Umbilical cord (tissue), 2 donors: Measurements from ENCODE around the gene CAMK2B. TPM values are rescaled to one million over a fixed set of nuclear protein-coding genes. Genes with fewer than 3 reads are reported as not detected.
"Not testable (repeated sequence)": the region's sequence is repeated elsewhere in the genome, so short reads cannot be mapped to it uniquely, and the experiment has no call there.

Experiments
- DNase-seq: peaks from one replicate; pipeline ENCODE4 v3.0.0-alpha.2; 2015; ENCODE audit warnings: low spot score
- total RNA-seq: library from RNA; depleted of rRNA; stranded (reverse); fragments of >200 nt; gene quantifications from one replicate; pipeline ENCODE4 v1.2.3, GENCODE V29; 2014; ENCODE audit warnings: low replicate concordance; ENCODE audit not compliant: insufficient read depth

The CAMK2B gene
- total RNA-seq, 1 donor from 2014 or later: not detected

GRCh38 chr7:44217852-44218402 is 107.5 kb downstream of the CAMK2B start:
- DNase-seq: no peak

- DNase-seq: no peak
Measured at GRCh38 chr7:44217223-44217714, 108.1 kb downstream of the CAMK2B start.

- no peak for DNase-seq
Measured at GRCh38 chr7:44216521-44217222, 108.7 kb downstream of the CAMK2B start.

DNA sequence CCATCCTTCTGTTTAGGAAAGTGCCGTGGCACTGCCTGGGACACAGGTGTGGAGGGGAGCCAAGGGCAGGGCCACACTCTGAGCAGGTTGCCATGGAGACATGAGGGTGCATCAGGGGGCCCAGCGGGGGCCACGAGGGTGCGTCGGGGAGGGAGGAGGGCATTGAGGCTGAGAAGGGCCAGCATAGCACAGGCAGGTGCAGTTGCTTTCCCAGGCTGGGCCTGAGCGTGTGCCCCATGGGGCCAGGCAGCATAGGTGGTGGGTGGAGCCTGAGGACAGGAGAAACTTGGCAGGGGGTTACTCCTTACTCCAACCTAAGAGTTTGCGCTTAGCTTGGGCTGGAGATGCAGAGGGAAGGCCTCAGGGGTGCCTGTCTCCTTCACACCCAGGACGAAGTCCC is 109.4 kb downstream of the CAMK2B start:
- no peak for DNase-seq

GRCh38 chr7:44215531-44215930 is 109.9 kb downstream of the CAMK2B start:
- DNase-seq: no peak

- DNase-seq: no peak
Measured at GRCh38 chr7:44213877-44214388, 111.5 kb downstream of the CAMK2B start.

GRCh38 chr7:44213206-44213876 is 112.1 kb downstream of the CAMK2B start:
- DNase-seq: no peak

DNA sequence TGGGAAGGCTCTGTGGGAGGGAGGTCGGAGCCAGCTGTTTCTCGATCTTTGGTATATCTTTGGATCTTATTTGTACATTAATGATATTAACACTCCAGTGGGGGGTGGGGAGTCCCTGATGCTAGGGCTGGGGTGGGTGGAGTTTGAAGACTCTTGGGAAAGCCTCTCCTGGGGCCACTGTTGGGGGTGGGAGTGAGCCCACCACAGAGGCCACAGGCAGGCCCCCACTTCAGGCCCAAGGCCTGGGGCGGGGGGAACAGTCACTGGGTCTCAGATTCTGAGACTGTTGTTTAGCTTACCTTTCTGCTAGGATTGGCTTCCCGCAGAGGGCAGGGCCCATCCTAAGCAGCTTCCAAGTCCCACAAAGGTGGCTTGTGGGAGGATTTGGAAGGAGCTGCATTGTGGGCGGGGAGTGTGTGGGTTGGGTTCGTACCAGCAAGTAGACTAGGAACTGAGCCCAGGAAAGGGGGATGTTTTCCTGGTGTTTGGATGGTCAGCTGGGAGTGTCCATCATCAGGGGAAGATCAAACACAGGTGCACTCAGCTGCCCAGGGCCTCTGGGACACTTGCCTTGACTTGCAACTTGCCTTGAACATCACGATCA is 112.7 kb downstream of the CAMK2B start:
- DNase-seq: no peak

- no peak for DNase-seq
Measured at GRCh38 chr7:44212018-44212417, 113.4 kb downstream of the CAMK2B start.

- no peak for DNase-seq
Measured at GRCh38 chr7:44211126-44211675, 114.2 kb downstream of the CAMK2B start.

DNA sequence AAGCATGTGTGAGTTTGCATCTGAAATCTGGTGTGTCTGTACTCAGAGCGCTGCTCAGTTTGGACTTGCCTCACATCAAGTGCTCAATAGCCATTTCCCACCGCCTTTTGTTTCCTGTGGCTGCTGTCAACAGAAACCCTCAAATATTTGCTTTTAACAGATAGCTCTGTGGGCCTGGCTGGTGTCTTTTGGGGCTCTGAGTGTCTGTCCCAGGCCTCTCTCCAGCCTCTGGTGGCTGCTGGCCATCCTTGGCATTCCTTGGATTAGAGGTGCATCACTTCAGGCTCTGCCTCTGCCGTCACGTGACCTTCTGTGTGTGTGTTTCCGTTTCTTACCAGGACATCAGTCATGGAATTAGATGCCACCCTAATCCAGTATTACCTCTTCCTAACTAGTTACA is 115.3 kb downstream of the CAMK2B start:
- DNase-seq: no peak

GRCh38 chr7:44208085-44208484 is 117.3 kb downstream of the CAMK2B start:
- no peak for DNase-seq

DNA sequence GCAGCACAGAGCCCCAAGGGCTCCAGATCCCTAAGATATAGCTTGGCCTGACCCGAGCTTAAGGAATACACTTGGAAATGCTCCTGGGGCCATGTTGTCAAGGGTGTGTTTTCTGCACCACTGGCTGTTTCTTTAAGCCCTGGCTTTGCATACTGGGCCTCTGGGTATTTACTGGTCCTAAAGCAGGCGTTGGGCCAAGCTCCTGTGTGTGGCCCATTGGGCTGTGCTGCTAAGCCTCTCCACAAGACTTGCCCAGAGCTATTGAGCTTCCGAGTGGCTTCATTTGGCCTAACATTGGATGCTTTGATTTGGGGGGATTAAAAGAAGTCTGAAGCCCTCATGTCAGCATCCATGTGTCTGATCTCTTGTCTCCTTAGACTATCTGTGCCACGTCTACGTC is 119.4 kb downstream of the CAMK2B start:
- no peak for DNase-seq

DNA sequence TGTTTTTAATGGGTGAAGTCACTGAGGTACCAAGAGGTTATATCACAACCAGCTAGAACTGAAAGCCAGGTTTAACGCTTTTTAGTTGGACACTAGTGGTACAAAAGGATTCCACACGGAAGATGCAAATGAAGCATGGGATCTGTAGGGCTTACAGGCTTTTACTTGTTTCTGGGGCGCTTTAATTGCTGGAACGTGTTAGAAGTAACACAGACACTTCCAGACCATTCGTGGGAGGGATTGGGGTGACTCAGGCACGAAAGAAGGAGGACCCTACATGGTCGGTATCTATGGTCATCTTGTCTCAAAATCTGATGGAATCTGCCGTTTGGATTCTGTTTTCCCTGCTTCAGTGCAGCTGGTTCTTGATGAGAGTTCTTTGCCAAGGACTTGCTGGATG is 123.6 kb downstream of the CAMK2B start:
- DNase-seq: no peak

GRCh38 chr7:44200699-44201461 is 124.5 kb downstream of the CAMK2B start, which contains the start of gene YKT6:
YKT6 (plus strand) TSS chr7:44200978; CDS start chr7:44201136, 158 bp downstream.
- peak; percentile 98 for DNase-seq

- DNase-seq: not testable (repeated sequence)
Measured at GRCh38 chr7:44200163-44200562, 125.2 kb downstream of the CAMK2B start.

DNA sequence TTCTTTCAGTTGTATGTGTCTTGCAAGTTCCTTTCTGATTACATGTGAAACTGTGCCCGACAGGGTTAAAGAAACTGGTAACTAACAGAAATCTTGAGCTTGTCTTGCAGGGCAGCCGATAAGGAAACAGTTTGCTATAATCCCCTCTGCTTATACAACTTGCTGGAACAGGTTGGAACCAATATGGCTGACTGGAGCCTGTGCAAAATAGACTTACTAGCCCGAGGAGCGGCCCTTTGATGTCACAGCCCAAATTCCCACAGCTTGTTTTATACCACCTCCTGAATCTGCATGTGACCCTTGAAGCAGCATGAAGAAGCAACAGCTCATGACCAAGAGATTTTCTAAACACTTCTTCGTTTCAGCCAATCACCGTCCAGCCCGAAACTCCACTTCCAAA is 127.9 kb downstream of the CAMK2B start:
- DNase-seq: no peak

GRCh38 chr7:44196450-44196872 is 128.9 kb downstream of the CAMK2B start:
- DNase-seq: peak; percentile 78

DNA sequence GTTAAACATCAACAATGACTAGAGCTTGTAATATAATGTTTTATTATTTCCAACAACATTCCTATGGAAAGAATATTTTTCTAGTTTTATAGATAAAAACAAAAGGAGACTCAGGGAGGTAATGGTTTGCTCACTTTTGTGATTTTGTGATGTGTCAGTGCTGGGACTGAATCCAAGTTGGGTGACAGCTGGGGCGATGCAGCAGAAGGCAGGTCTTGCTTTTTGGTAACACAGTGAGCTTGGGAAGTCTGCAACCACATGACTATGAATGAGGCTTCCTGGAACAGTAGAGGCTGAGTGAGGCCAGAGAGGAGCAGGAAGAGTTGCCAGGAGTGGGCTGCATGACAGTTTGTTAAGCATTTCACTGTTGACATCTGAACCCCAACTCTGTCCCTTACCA is 129.5 kb downstream of the CAMK2B start:
- no peak for DNase-seq

- DNase-seq: no peak
Measured at GRCh38 chr7:44194562-44195145, 130.7 kb downstream of the CAMK2B start.

GRCh38 chr7:44194069-44194468 is 131.3 kb downstream of the CAMK2B start:
- DNase-seq: no peak
